Measurements from ENCODE around the gene DHX35. TPM values are rescaled to one million over a fixed set of nuclear protein-coding genes. Genes with fewer than 3 reads are reported as not detected.

The DHX35 gene
- total and polyA plus RNA-seq, 2 experiments from 2014 or later = 8.3 to 25.9 TPM

GRCh38 chr20:39041067-39041466, 78.9 kb downstream of the DHX35 start (continued):
- TF ChIP-seq CTCF (conservative IDR thresholded peaks at IDR 0.05; ENCODE audit: low read depth in 2 of 2) (no peak), CREB1 (CRISPR knock-in tag; IDR thresholded peaks at IDR 0.05; ENCODE audit: low read depth) (no peak), ETS1 (IDR thresholded peaks at IDR 0.05) (no peak)

DNA sequence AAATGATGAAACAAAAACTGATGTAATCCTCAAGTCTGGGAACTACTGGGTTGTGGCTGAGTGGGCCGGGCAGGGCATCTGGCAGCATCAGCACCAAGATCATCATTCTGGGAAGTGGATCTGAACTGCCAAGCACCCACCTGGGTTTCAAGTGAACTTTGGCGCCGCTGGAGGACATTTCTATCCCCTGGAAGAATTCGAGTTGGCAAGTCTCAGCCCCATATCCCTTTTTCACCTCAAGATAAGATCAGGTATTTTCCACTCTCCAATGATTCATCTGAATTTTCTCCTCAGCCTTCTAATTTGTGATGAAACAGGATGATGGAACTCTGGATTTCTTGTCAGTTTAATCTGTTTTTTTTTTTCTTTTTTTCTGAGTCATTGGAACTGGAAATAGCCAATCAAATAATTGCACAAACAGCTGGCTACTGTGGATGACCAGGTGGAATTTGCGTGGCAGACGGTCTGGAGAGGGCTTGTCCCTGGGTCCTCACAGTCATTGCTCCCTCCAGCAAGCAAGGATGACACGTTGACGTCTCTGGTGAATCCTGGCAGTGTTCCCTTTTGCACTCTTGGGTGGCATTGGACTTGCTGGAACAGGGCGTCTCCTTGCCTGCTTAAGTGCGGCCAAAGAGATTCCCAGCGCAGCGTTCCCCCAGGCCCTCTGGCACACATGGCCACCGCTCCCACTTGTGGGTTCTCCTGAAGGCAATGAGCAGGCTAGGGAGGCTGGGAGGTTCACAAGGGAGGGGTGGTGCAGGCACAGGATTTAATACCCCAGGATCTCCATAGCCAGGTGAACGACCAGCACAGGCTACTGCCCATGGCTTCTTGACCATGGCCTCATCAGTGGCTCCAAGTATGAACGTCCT, 80.4 kb downstream of the DHX35 start:
- Histone ChIP-seq H3K4me1 (ENCODE audit: insufficient read depth) (no peaks in the 10 kb centered on the region), H3K79me2 (replicated peaks; ENCODE audit: insufficient read depth) (no peaks in the 10 kb centered on the region), H3K4me2 (no peak overlapping the region), H4K20me1 (replicated peaks; ENCODE audit: insufficient read depth) (peaks cover 2% of the 10 kb centered on the region), H3K27ac (ENCODE audit: low read depth) (no peak overlapping the region), H3K27me3 (ENCODE audit: insufficient read depth) (no peaks in the 10 kb centered on the region), H3K36me3 (ENCODE audit: insufficient read depth) (peaks cover 11% of the 10 kb centered on the region; the same call in 1 of the 2 replicates), H3K4me3 (no peak overlapping the region), H2AFZ (no peak overlapping the region), H3K9me2 (ENCODE audit: insufficient read depth) (no peaks in the 10 kb centered on the region), H3F3A (replicated peaks; ENCODE audit: low read depth) (no peaks in the 10 kb centered on the region)
- TF ChIP-seq EZH2phosphoT487 (IDR thresholded peaks at IDR 0.05; ENCODE audit: unreplicated experiment) = no peak
- no peak for TF ChIP-seq EZH2 (IDR thresholded peaks at IDR 0.05; ENCODE audit: low read depth, unreplicated experiment)
- no peak for TF ChIP-seq ZNF462 (CRISPR knock-in tag; IDR thresholded peaks at IDR 0.05)
- ATAC-seq = no peak
- Mint-ChIP-seq H3K9me3 (no peaks in the 10 kb centered on the region), H3K36me3 (ENCODE audit: low read depth) (peaks cover 36% of the 10 kb centered on the region), H3K27ac (no peak overlapping the region), H3K27me3 (ENCODE audit: insufficient read depth, low read depth, poor library complexity) (peaks cover 5% of the 10 kb centered on the region), H3K4me3 (no peak overlapping the region), H3K4me1 (no peaks in the 10 kb centered on the region)
- no peak for DNase-seq (ENCODE audit: low spot score)
